ENCODE measurements around the gene THEMIS2.
A peak's percentile ranks its signal among the peaks of the same experiment; 100 is the strongest.
"Not testable (repeated sequence)": the region's sequence is repeated elsewhere in the genome, so short reads cannot be mapped to it uniquely, and the experiment has no call there.

Gene THEMIS2

DNA sequence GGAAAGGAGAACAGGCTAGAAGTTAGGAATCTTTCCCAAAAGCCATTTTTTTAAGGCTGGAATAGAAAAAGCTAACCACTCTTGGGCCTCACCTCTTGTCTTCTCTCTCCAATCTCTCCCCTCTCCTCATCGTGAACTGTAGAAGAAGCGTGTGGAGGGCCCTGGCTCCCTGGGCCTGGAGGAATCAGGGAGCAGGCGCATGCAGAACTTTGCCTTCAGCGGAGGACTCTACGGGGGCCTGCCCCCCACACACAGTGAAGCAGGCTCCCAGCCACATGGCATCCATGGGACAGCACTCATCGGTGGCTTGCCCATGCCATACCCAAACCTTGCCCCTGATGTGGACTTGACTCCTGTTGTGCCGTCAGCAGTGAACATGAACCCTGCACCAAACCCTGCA is 22.4 kb upstream of the THEMIS2 start:
- TF ChIP-seq, protein P1, sequence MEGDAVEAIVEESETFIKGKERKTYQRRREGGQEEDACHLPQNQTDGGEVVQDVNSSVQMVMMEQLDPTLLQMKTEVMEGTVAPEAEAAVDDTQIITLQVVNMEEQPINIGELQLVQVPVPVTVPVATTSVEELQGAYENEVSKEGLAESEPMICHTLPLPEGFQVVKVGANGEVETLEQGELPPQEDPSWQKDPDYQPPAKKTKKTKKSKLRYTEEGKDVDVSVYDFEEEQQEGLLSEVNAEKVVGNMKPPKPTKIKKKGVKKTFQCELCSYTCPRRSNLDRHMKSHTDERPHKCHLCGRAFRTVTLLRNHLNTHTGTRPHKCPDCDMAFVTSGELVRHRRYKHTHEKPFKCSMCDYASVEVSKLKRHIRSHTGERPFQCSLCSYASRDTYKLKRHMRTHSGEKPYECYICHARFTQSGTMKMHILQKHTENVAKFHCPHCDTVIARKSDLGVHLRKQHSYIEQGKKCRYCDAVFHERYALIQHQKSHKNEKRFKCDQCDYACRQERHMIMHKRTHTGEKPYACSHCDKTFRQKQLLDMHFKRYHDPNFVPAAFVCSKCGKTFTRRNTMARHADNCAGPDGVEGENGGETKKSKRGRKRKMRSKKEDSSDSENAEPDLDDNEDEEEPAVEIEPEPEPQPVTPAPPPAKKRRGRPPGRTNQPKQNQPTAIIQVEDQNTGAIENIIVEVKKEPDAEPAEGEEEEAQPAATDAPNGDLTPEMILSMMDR (IDR thresholded peaks at IDR 0.05; ENCODE audit: insufficient read depth, low read length, poor library complexity, severe bottlenecking) = no peak
- no peak for DNase-seq (ENCODE audit: extremely low read depth, insufficient read length)
- no peaks in the 10 kb centered on the region for H3K27me3 ChIP-seq (replicated peaks; ENCODE audit: control insufficient read depth, insufficient read depth, low read length)
- H3K36me3 ChIP-seq (ENCODE audit: control insufficient read depth, insufficient read depth, low read length) = peaks cover 20% of the 10 kb centered on the region
- no peak overlapping the region for H3K4me3 ChIP-seq (replicated peaks; ENCODE audit: low read depth, low read length)

DNA sequence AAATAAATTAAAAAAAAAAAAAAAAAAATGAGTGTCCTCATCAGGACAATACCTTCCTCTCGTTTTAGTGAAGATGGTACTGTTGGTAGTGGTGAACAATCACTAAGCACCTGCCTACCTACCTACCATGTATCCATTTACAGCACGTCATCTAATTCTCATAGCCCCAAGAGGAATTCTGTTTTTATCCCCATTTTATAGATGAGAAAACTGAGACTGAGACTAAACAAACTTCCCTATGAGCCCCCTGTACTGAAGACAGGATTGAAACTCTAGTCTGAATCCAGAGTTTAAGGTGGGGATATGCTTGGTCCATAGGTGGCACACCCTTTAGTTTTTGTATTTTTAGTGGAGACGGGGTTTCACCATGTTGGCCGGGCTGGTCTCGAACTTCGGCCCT is 17.3 kb upstream of the THEMIS2 start:
- DNase-seq (ENCODE audit: extremely low read depth, insufficient read length) = no peak
- peaks cover 7% of the 10 kb centered on the region for H3K36me3 ChIP-seq (ENCODE audit: control insufficient read depth, insufficient read depth, low read length)
- no peak overlapping the region for H3K4me3 ChIP-seq (replicated peaks; ENCODE audit: low read depth, low read length)
- no peaks in the 10 kb centered on the region for H3K27me3 ChIP-seq (replicated peaks; ENCODE audit: control insufficient read depth, insufficient read depth, low read length)
- TF ChIP-seq, protein P1 (IDR thresholded peaks at IDR 0.05; ENCODE audit: insufficient read depth, low read length, poor library complexity, severe bottlenecking) = no peak

DNA sequence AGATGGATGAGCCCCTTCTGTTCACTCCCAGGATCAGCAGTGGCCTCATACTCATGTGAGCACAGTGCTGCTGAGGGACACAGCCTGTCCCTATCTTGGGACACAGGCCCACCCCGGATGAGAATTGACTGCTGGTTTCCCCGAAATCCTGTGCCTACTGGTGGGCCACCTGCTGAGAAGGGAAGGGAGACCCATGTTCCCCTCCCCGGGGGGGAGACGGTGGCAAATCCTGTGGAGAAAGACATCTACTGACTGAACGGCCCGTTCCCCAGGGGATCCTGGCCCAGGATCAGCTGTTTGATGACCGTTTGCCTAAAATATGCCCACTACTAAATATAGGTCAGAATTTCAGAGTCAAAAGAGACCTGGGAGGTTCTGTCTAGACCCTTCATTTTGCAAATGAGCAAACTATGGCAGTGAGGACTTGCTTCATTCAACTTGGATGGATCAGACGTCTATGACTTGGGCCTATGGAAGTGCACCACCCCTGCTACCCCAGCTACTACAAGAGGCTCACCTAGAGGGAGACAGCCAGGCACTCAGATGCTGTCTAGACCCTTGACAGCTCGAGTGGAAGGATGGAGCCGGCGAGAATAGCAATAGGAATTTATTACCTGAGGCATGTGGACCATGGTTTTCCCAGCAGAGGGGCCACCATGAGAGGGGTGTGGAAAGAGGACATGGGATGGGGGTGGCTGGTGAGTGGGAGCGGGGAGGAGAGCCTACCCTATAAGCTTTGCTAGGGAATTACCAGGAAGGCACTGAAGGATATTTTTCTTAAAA is 15.6 kb upstream of the THEMIS2 start:
- no peak for DNase-seq (ENCODE audit: extremely low read depth, insufficient read length)
- no peak overlapping the region for H3K4me3 ChIP-seq (replicated peaks; ENCODE audit: low read depth, low read length)
- TF ChIP-seq, protein P1 (IDR thresholded peaks at IDR 0.05; ENCODE audit: insufficient read depth, low read length, poor library complexity, severe bottlenecking) = no peak
- H3K36me3 ChIP-seq (ENCODE audit: control insufficient read depth, insufficient read depth, low read length) = peaks cover 1% of the 10 kb centered on the region; the same call in 1 of the 2 replicates
- no peaks in the 10 kb centered on the region for H3K27me3 ChIP-seq (replicated peaks; ENCODE audit: control insufficient read depth, insufficient read depth, low read length)

DNA sequence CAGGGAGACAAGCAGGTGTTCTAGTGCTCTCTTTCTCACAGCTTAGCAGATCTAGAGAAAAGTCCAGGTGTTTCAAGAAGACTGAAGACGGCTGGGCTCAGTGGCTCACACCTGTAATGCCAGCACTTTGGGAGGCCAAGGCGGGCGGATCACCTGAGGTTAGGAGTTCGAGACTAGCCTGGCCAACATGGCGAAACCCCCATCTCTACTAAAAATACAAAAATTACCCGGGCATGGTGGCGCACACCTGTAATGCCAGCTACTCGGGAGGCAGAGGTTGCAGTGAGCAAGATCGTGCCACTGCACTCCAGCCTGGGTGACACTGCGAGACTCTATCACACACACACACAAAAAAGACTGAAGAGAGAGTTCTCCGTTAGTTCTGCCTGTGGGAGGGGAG is 14.8 kb upstream of the THEMIS2 start:
- H3K36me3 ChIP-seq (ENCODE audit: control insufficient read depth, insufficient read depth, low read length); H3K27me3 ChIP-seq (replicated peaks; ENCODE audit: control insufficient read depth, insufficient read depth, low read length); H3K4me3 ChIP-seq (replicated peaks; ENCODE audit: low read depth, low read length); DNase-seq (ENCODE audit: extremely low read depth, insufficient read length): not testable (repeated sequence)

DNA sequence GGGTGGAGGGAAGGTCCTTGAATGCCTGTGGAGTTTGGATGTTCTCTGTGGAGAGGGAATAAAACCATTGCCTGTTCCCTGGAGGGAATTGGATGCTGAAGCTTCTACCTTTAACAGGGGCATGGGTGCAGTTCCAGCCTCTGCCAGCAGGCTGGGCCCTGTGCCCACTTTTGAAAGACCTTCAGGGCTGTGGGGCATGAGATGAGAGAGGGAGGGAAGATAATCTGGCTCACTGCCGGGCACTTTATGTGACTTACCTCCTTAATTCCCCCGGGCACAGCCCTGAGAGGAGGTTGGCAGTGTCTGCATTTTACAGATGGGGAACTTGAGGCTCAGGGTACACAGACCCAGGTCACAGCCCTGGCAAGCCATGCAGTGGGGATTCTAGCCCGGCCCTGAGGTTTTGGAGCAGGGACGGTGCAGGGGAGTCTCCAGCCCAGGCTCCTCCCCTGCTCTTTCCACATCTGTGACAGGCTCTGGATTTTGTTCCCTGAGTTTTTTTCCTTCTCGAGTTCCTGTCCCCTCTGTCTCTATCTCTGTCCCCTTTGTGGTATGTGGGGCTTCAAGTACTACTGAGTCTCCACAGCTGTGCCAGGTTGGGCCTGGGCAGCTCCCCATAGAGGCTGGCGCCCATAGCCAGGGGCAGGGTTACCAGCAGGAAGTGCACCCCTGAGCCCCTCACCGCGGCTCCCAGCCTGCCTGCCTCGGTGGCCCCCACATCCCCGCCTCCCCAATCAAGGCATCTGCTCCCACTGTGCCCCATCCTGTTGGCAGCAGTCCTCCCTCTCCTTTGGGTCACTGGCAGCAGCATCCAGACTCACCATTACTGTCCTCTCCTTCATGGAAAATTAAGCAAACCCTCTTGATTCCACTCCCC is 14.0 kb upstream of the THEMIS2 start:
- DNase-seq (ENCODE audit: extremely low read depth, insufficient read length) = peak; percentile 64
- Histone ChIP-seq H3K27me3 (replicated peaks; ENCODE audit: control insufficient read depth, insufficient read depth, low read length) (no peaks in the 10 kb centered on the region), H3K36me3 (ENCODE audit: control insufficient read depth, insufficient read depth, low read length) (no peaks in the 10 kb centered on the region), H3K4me3 (replicated peaks; ENCODE audit: low read depth, low read length) (no peak overlapping the region)
- TF ChIP-seq, protein P1 (IDR thresholded peaks at IDR 0.05; ENCODE audit: insufficient read depth, low read length, poor library complexity, severe bottlenecking) = peak; percentile 99

DNA sequence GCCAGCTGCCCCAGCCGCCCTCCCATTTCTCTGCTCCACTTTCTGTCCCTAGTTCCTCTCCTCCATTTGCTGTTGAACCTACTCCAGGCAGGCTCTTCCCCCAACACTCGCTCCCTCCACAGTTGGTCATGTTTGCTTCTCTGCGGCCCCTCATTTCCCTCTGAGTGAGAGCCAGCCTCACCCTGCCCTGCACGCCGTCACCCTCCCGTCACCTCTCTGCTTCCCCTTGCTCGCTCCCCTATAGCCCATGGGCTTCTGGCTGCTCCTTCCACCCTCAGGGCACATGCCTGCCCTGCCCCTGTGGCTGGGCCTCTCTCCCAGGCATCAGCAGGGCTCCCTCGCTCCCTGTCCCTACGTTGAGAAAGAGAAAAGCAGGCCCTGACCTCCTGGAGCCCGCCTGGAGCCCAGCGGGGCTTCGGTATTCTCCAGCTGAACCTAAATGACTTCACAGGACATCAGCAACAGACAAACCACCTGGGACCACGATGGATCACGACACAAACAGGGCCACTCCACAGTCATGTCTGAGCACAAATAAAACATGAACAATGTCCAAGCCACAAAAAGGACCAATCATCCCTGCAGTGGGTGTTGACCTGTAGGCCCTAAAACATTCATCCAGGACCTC is 13.3 kb upstream of the THEMIS2 start:
- H3K27me3 ChIP-seq (replicated peaks; ENCODE audit: control insufficient read depth, insufficient read depth, low read length) = no peaks in the 10 kb centered on the region
- no peak overlapping the region for H3K4me3 ChIP-seq (replicated peaks; ENCODE audit: low read depth, low read length)
- DNase-seq (ENCODE audit: extremely low read depth, insufficient read length) = no peak
- H3K36me3 ChIP-seq (ENCODE audit: control insufficient read depth, insufficient read depth, low read length) = no peaks in the 10 kb centered on the region
- TF ChIP-seq, protein P1 (IDR thresholded peaks at IDR 0.05; ENCODE audit: insufficient read depth, low read length, poor library complexity, severe bottlenecking) = no peak

Measured in GM06990 (cell line).